ENCODE data around the gene HCRTR1. TPM values are rescaled to one million over a fixed set of nuclear protein-coding genes. Genes with fewer than 3 reads are reported as not detected.

Gene HCRTR1
- total and polyA plus RNA-seq, 10 donors: 0.06 TPM; not detected in 9

DNA sequence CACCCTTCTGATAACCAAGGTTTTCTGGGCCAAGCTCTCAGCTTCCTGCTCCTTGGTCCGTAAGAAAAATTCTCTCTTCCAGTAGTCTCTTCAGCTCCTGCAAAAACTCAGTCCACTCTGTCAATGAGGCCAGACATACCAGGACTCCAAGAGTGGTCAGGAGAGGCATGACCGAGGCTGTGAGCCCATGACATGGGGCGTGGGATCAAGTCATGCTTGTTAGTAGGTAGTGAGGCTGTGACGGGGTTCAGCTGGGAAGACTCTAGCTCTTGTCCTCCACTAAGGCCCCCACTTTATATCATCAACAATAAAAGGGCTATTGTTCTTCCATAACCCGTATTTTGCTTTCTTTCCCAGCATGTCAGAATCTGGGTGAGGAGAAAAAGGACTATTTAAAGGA lies 10.1 kb upstream of the HCRTR1 start:
- 88 to 95% (median 93%) methylated on average over 5 of the region's 5 CpGs for WGBS, 5 donors
- TF ChIP-seq, protein P1, sequence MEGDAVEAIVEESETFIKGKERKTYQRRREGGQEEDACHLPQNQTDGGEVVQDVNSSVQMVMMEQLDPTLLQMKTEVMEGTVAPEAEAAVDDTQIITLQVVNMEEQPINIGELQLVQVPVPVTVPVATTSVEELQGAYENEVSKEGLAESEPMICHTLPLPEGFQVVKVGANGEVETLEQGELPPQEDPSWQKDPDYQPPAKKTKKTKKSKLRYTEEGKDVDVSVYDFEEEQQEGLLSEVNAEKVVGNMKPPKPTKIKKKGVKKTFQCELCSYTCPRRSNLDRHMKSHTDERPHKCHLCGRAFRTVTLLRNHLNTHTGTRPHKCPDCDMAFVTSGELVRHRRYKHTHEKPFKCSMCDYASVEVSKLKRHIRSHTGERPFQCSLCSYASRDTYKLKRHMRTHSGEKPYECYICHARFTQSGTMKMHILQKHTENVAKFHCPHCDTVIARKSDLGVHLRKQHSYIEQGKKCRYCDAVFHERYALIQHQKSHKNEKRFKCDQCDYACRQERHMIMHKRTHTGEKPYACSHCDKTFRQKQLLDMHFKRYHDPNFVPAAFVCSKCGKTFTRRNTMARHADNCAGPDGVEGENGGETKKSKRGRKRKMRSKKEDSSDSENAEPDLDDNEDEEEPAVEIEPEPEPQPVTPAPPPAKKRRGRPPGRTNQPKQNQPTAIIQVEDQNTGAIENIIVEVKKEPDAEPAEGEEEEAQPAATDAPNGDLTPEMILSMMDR (IDR thresholded peaks at IDR 0.05 in 8 of 11, conservative IDR thresholded peaks at IDR 0.05 in 3 of 11): no peak
- no peak for TF ChIP-seq POLR2AphosphoS5 (IDR thresholded peaks at IDR 0.05)
- TF ChIP-seq POLR2A (IDR thresholded peaks at IDR 0.05): no peak
- H3K27me3 ChIP-seq (replicated peaks in 1 of 7): no peaks in the 10 kb centered on the region
- no peaks in the 10 kb centered on the region for H3K9me3 ChIP-seq
- intact Hi-C loops (cut with DNase I; ENCODE audit: low total_unique reads): no loop called here
- no peak overlapping the region for H3K4me3 ChIP-seq
- no peaks in the 10 kb centered on the region for H3K36me3 ChIP-seq
- no peak overlapping the region for H3K27ac ChIP-seq
- no peaks in the 10 kb centered on the region for H3K4me1 ChIP-seq
- no peak for DNase-seq

DNA sequence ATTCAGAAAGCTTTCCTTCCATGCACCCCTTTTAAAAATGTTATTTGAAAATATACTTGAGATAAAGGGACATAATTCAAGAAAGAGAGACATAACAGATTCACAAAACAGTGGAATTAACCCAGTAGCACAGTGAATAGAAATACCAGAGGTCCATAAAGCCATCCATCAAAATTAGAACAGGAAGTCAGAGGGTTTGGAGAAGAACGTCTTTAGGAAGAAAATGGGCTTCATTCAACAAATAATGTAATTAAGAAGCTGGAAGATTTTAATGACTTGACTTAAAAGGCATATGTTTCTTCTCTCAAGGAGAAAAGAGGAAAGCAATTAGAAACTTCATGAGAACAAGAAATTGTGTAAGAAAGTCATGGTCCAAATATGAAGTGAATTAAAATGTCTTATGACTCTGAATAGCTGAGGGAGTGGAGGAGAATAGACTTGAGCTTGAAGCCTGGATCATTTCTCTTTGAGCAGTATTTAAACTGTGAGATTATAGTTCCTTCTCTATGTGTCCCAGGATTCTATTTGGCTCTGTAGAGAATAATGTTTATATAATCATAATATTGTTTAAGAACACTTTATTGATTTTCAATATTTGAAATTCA lies 7.9 kb upstream of the HCRTR1 start:
- H3K27ac ChIP-seq: no peak overlapping the region
- TF ChIP-seq POLR2AphosphoS5 (IDR thresholded peaks at IDR 0.05) (no peak), POLR2A (IDR thresholded peaks at IDR 0.05) (no peak)
- TF ChIP-seq, protein P1 (IDR thresholded peaks at IDR 0.05 in 8 of 11, conservative IDR thresholded peaks at IDR 0.05 in 3 of 11): no peak
- H3K4me3 ChIP-seq: no peak overlapping the region
- no peaks in the 10 kb centered on the region for H3K36me3 ChIP-seq
- no peaks in the 10 kb centered on the region for H3K4me1 ChIP-seq
- no peaks in the 10 kb centered on the region for H3K27me3 ChIP-seq (replicated peaks in 1 of 7)
- no peak for DNase-seq
- WGBS, 5 donors: 2 to 16% (median 5%) methylated on average over 1 of the region's 1 CpG
- no peaks in the 10 kb centered on the region for H3K9me3 ChIP-seq
- intact Hi-C loops (cut with DNase I; ENCODE audit: low total_unique reads): no loop called here

DNA sequence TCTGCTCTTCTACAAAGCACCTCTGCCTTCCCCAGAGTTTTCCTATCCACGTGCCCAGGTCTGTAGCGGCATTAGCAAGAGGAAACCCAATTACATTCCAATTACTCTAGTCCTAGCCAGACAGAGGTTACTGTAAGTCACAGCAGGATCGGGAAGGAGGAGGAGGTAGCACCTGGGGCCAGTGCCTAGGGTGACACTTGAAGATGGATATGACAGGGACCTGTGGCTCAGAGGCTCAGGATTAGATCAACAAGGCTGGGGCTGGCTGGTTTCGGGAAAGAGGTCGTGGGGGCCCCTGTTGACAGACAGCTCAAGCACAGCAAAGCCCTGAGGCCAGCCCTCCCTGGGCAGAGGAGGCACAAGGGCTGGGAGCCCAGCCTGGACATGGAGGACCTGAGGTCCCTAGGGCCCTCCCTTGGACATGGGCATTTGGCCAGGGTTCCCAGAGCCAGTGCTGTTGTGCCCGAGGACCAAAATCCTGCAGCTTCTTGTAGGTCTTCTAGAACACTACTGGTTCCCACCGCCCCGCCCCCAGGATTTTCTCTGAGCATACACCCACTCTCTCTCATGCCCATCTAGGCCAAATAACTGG lies 3.0 kb upstream of the HCRTR1 start:
- 90 to 95% (median 91%) methylated on average over 8 of the region's 8 CpGs for WGBS, 5 donors
- Histone ChIP-seq H3K4me1 (peaks cover 5 to 20% (median 16%) of the 10 kb centered on the region in 6 donors), H3K36me3 (no peaks in the 10 kb centered on the region), H3K4me3 (no peak overlapping the region), H3K9me3 (no peaks in the 10 kb centered on the region), H3K27me3 (replicated peaks in 1 of 7) (peaks cover 0 to 36% (median 20%) of the 10 kb centered on the region in 7 donors), H3K27ac (no peak overlapping the region)
- intact Hi-C loops (cut with DNase I; ENCODE audit: low total_unique reads): no loop called here
- TF ChIP-seq POLR2AphosphoS5 (IDR thresholded peaks at IDR 0.05) (no peak), POLR2A (IDR thresholded peaks at IDR 0.05) (no peak)
- TF ChIP-seq, protein P1 (IDR thresholded peaks at IDR 0.05 in 8 of 11, conservative IDR thresholded peaks at IDR 0.05 in 3 of 11): no peak
- no peak for DNase-seq

DNA sequence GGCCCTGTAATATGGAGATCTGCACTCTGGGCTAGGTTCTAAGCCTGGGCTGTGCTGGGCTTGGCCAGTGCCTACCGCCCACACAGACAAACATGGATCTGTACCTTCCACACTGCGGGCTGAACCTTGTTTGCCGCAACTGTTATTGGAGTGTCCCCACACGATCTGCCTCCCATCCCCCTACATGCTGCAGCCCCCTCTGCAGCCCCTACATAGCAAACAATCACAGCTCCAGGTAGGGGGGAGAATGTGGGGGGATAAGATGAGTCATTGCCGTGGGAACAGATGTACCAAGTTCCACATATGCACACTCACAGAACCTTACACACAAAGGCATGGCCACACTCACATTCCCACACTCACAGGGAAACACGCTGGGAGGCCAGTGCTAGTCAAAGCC lies 2.1 kb upstream of the HCRTR1 start:
- intact Hi-C loops (cut with DNase I; ENCODE audit: low total_unique reads): no loop called here
- Histone ChIP-seq H3K27ac (no peak overlapping the region), H3K27me3 (replicated peaks in 1 of 7) (peaks cover 0 to 37% (median 20%) of the 10 kb centered on the region in 7 donors), H3K4me1 (peaks cover 5 to 25% (median 16%) of the 10 kb centered on the region in 6 donors), H3K9me3 (no peaks in the 10 kb centered on the region), H3K36me3 (no peaks in the 10 kb centered on the region), H3K4me3 (no peak overlapping the region)
- WGBS, 5 donors: 89 to 95% (median 93%) methylated on average over 6 of the region's 6 CpGs
- DNase-seq: no peak
- TF ChIP-seq, protein P1 (IDR thresholded peaks at IDR 0.05 in 8 of 11, conservative IDR thresholded peaks at IDR 0.05 in 3 of 11): no peak

Data from spleen (tissue), 11 donors.